Immature natural killer cell (primary cell): ENCODE data around the gene PCGF5. TPM values are rescaled to one million over a fixed set of nuclear protein-coding genes. Genes with fewer than 3 reads are reported as not detected.
"Not testable (repeated sequence)": the region's sequence is repeated elsewhere in the genome, so short reads cannot be mapped to it uniquely, and the experiment has no call there.

Experiments
- DNase-seq, 3 donors: peaks; one replicate each; pipeline ENCODE4 v3.0.0; 2022; ENCODE audit warnings: mixed read lengths in 1 of 3
- H3K27ac Mint-ChIP-seq, 6 donors: one replicate each; pipeline ENCODE4 v1.8.0; 2020; ENCODE audit warnings: mixed read lengths in 6 of 6, mild to moderate bottlenecking in 5 of 6, inconsistent platforms in 4 of 6, moderate library complexity in 3 of 6
- H3K27me3 Mint-ChIP-seq, 3 donors: one replicate each; pipeline ENCODE4 v1.8.0; 2020 to 2021; ENCODE audit warnings: low read depth in 3 of 3, mild to moderate bottlenecking in 3 of 3, mixed read lengths in 3 of 3, moderate library complexity in 3 of 3, inconsistent platforms in 1 of 3
- H3K36me3 Mint-ChIP-seq, 3 donors: one replicate each; pipeline ENCODE4 v1.8.0; 2020; ENCODE audit warnings: mixed read lengths in 3 of 3, inconsistent platforms in 2 of 3, mild to moderate bottlenecking in 2 of 3
- H3K4me1 Mint-ChIP-seq, 2 donors: one replicate each; pipeline ENCODE4 v1.8.0; 2020; ENCODE audit warnings: inconsistent platforms in 2 of 2, mild to moderate bottlenecking in 2 of 2, mixed read lengths in 2 of 2, moderate library complexity in 1 of 2
- H3K4me3 Mint-ChIP-seq, 5 donors: one replicate each; pipeline ENCODE4 v1.8.0; 2020; ENCODE audit warnings: mild to moderate bottlenecking in 5 of 5, mixed read lengths in 5 of 5, inconsistent platforms in 3 of 5, moderate library complexity in 3 of 5
- H3K9me3 Mint-ChIP-seq, 6 donors: one replicate each; pipeline ENCODE4 v1.8.0; 2020; ENCODE audit warnings: mild to moderate bottlenecking in 6 of 6, mixed read lengths in 6 of 6, inconsistent platforms in 4 of 6, moderate library complexity in 3 of 6
- polyA plus RNA-seq, 3 donors: library from polyadenylated mRNA; unstranded; fragments of 300-500 nt; fragmentation: Illumina TruSeq; gene quantifications; one replicate each; pipeline ENCODE4 v1.2.3, GENCODE V29; 2021

Gene PCGF5
- 10 to 100 TPM; 46.2 to 54.8 (median 53.5) TPM for polyA plus RNA-seq

DNA sequence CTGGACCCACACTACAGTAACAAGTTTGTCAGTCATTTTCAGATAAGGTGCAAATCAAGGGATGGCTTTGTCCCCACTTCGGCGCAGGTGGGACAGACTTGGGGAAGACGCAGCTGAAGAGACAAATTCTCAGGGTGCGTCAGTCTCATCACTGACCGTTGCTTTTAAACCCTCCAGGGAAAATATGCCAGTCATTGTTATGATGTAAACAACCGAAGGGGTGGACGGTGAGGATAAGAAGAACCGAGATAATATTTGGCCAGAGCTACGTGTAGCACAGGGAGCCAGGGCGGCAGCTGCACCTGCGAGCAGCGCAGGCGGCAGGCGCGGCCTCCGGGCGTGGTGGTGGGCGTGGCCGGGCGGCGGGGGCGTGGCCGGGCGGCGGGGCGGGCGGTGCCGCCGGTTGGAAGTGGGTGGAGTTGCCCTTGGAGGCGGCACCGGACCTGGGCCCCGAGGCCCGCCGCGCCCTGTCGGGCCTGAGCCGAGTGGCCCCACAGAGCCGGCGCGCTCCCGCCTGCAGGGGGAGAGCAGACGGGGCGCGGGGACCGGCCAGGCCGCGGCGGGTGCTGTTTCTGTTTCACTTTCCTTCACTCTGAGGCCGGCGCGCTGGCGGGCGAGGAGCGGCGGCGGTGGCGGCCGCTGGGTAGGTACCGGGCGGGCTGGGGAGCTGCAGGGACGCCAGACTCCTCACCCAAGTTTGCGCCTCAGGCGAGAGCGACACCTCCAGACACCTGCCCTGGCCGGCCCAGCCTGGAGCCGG lies at the start of gene PCGF5:
TSS of gene PCGF5 (plus strand) at position 470 of the 760 bp plus-strand sequence. CDS start 2,209 bp downstream, outside the sequence.
- Mint-ChIP-seq H3K4me1 (peaks cover 36 to 45% of the 10 kb centered on the region in 2 donors), H3K9me3 (no peaks in the 10 kb centered on the region), H3K27ac (peak within 1 kb of the TSS; percentile 89 to 94 (median 90)), H3K27me3 (peaks cover 5 to 10% (median 7%) of the 10 kb centered on the region in 3 donors), H3K36me3 (peaks cover 0 to 3% (median 0%) of the 10 kb centered on the region in 3 donors), H3K4me3 (peak within 1 kb of the TSS; percentile 87 to 92 (median 91))
- DNase-seq: peak; percentile 92 to 94 (median 93)

DNA sequence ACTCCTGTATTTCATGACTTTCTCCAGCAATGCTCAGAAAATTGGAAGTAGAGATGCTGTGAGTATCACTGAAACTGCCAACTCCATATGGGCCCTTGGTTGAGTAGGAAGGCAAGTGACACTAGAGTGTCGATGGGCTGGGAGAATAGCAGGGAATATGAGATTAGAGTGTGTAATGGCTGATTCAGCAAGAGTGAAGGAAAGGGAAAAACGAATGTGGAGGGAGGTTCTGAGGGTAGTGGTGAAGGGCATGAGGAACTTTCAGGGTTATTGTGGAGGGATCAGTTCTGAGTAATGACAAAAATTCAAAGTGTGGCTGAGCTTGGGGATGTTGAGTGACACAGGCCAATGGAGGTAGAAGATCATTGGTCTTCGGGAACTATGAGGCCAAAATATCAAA lies 49.0 kb upstream of the PCGF5 start:
- Mint-ChIP-seq H3K27me3 (peaks cover 0 to under 1% (median 0%) of the 10 kb centered on the region in 3 donors), H3K27ac (peak overlapping the region in 1 of 6 donors; percentile 8), H3K4me3 (no peak overlapping the region), H3K4me1 (peaks cover 21 to 47% of the 10 kb centered on the region in 2 donors), H3K36me3 (peaks cover 0 to 13% (median 5%) of the 10 kb centered on the region in 3 donors), H3K9me3 (peaks cover 0 to under 1% (median 0%) of the 10 kb centered on the region in 6 donors)
- no peak for DNase-seq

DNA sequence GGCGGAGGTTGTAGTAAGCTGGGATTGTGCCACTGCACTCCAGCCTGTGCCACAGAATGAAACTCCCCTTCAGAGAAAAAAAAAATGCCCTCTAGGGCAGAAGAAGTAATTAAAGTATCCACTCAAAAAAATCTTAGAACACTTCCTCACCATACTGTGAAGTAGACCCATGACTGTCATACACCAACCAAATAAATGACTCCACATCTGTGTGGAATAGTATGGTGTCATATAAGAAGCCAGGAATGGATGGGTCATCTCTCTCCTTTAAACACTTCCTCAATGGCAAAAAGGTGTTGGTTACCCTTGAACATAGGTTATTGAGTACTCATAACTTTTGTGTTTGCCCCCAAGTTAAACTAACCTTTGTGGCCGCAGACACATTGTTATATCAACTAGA lies 48.1 kb upstream of the PCGF5 start:
- Mint-ChIP-seq H3K27me3 (peaks cover 0 to 2% (median 0%) of the 10 kb centered on the region in 3 donors), H3K27ac (no peak overlapping the region), H3K4me1 (peaks cover 22 to 47% of the 10 kb centered on the region in 2 donors), H3K4me3 (no peak overlapping the region), H3K9me3 (peaks cover 0 to 2% (median 0%) of the 10 kb centered on the region in 6 donors), H3K36me3 (peaks cover 0 to 13% (median 7%) of the 10 kb centered on the region in 3 donors)
- no peak for DNase-seq

DNA sequence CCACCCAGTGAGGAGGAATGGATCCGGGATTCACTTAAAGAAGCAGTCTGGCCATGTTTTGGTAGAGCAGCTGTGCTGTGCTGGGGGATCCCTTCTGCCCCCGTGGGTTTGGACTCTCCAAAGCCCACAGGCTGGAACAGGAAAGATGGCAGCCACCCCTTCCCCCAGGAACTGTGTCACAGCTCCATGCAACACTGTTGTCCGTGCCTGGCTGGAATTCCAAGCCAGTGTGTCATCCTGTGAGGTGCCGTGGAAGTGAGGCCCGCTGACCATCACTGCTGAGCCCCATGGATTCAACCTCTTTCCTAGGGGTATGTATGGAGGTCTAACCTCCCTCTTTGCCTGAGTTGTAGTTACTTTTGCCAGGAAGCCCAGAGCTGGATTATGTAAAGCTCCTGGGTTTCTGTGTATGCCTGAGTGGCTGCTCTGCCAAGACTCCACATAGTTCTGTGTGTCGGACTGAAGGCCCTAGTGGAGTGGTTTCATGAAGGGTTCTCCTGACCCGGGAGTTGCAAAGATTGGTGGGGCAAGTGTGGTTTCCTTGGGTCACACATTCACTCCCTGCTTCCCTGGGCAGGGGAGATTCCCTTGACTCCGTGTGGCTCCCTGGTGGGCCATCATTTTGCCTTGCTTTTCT lies 35.1 kb upstream of the PCGF5 start:
- H3K4me3 Mint-ChIP-seq: no peak overlapping the region
- peaks cover 43 to 79% of the 10 kb centered on the region in 2 donors for H3K4me1 Mint-ChIP-seq
- peaks cover 0 to 2% (median 0%) of the 10 kb centered on the region in 3 donors for H3K27me3 Mint-ChIP-seq
- no peaks in the 10 kb centered on the region for H3K9me3 Mint-ChIP-seq
- DNase-seq: no peak
- no peak overlapping the region for H3K27ac Mint-ChIP-seq
- no peaks in the 10 kb centered on the region for H3K36me3 Mint-ChIP-seq

DNA sequence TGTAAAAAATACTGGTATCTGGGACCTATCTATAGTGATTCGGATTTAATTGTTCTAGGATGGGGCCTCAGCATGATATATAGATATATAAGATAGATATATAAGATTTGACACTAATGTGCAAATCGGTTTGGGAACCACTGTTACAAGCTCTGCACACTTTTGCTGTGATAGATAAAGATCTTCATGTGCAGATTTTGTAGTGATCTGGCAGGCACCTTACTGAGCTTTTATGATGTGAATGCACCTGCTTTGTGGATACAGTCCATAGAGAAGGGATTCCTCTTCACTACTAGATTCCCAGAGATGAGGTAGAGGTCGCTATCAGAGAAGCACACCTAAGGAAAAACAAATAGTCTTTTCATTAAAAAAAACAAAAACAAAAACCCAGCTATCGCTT lies 33.3 kb upstream of the PCGF5 start:
- Mint-ChIP-seq H3K4me3 (no peak overlapping the region), H3K27me3 (peaks cover 0 to 2% (median 0%) of the 10 kb centered on the region in 3 donors), H3K9me3 (no peaks in the 10 kb centered on the region), H3K27ac (no peak overlapping the region), H3K36me3 (no peaks in the 10 kb centered on the region), H3K4me1 (peaks cover 39 to 79% of the 10 kb centered on the region in 2 donors)
- no peak for DNase-seq

DNA sequence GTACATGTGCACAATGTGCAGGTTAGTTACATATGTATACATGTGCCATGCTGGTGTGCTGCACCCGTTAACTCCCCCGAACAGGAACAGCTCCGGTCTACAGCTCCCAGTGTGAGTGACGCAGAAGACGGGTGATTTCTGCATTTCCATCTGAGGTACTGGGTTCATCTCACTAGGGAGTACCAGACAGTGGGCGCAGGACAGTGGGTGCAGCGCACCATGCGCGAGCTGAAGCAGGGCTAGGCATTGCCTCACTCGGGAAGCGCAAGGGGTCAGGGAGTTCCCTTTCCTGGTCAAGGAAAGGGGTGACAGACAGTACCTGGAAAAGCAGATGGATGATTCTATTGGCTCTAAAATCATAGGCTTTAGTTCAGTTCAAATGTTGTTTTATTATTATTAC lies 32.5 kb upstream of the PCGF5 start:
- H3K36me3 Mint-ChIP-seq, H3K27me3 Mint-ChIP-seq, H3K27ac Mint-ChIP-seq, H3K9me3 Mint-ChIP-seq, DNase-seq, H3K4me3 Mint-ChIP-seq: not testable (repeated sequence)
- H3K4me1 Mint-ChIP-seq: peaks cover 33 to 79% of the 10 kb centered on the region in 2 donors

GRCh38 chr10:91188889-91189288 lies 31.6 kb upstream of the PCGF5 start:
- Mint-ChIP-seq H3K4me1 (peaks cover 30 to 80% of the 10 kb centered on the region in 2 donors), H3K27me3 (peaks cover 2 to 3% (median 3%) of the 10 kb centered on the region in 3 donors), H3K27ac (peak overlapping the region in 2 of 6 donors; percentile 50 to 71), H3K36me3 (no peaks in the 10 kb centered on the region), H3K9me3 (no peaks in the 10 kb centered on the region), H3K4me3 (no peak overlapping the region)
- no peak for DNase-seq

GRCh38 chr10:91190388-91190870 lies 30.0 kb upstream of the PCGF5 start:
- Mint-ChIP-seq H3K36me3 (no peaks in the 10 kb centered on the region), H3K4me1 (peaks cover 33 to 83% of the 10 kb centered on the region in 2 donors), H3K4me3 (no peak overlapping the region), H3K27ac (no peak overlapping the region), H3K9me3 (no peaks in the 10 kb centered on the region), H3K27me3 (peaks cover 2 to 3% (median 3%) of the 10 kb centered on the region in 3 donors)
- DNase-seq: no peak

DNA sequence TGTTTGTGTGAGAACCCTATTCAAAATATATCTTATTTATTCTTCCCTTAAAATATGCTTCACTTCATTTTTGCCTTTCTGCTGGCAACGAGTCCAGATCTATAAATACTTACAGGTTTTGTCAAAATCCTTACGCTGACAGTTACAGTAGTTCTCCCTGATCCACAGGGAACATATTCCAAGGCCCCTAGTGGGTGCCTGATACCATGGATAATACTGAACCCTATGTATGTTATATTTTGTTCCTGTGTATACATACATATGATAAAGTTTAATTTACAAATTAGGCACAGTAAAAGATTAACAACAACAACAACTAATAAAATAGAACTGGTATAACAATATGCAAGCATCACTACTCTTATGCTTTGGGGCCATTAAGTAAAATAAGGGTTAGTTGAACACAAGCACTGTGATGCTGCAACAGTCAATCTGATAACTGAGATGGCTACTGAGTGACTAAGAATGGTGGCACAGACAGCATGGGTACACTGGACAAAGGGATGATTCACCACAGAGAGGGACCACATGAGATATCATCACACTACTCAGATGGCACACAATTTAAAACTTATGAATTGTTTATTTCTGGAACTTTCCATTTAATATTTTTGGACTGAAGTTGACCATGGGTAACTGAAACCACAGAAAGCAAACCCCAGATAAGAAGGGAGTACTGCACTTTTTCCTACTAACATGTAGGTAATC lies 29.4 kb upstream of the PCGF5 start:
- Mint-ChIP-seq H3K9me3 (no peaks in the 10 kb centered on the region), H3K4me1 (peaks cover 30 to 77% of the 10 kb centered on the region in 2 donors), H3K36me3 (no peaks in the 10 kb centered on the region), H3K4me3 (no peak overlapping the region), H3K27me3 (peaks cover 3% of the 10 kb centered on the region in 3 donors), H3K27ac (peak overlapping the region in 2 of 6 donors; percentile 11 to 40)
- no peak for DNase-seq

DNA sequence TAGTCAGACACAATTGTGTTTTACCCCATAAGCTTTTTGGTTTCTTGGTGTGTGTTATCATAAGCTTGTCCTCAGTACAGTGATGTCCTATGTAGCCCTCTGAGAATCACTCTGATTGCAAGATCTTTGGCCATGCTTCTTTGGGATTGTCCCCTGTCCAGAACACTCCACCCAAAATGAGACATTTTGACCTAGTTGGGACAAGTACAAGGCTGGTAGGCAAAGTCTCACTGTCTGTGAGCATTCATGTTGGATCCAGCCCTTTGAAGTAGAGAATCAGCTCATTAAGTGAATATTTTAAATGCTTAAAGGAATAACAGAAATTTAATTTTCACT lies 28.9 kb upstream of the PCGF5 start:
- H3K9me3 Mint-ChIP-seq: no peaks in the 10 kb centered on the region
- peaks cover 31 to 73% of the 10 kb centered on the region in 2 donors for H3K4me1 Mint-ChIP-seq
- no peak for DNase-seq
- H3K4me3 Mint-ChIP-seq: no peak overlapping the region
- no peak overlapping the region for H3K27ac Mint-ChIP-seq
- H3K36me3 Mint-ChIP-seq: no peaks in the 10 kb centered on the region
- H3K27me3 Mint-ChIP-seq: peaks cover 2 to 3% (median 3%) of the 10 kb centered on the region in 3 donors

- Mint-ChIP-seq H3K9me3 (no peaks in the 10 kb centered on the region), H3K4me1 (peaks cover 49 to 71% of the 10 kb centered on the region in 2 donors), H3K27ac (peak overlapping the region; percentile 4 to 73 (median 25)), H3K27me3 (peaks cover 2 to 3% (median 3%) of the 10 kb centered on the region in 3 donors), H3K36me3 (no peaks in the 10 kb centered on the region), H3K4me3 (no peak overlapping the region)
- DNase-seq: peak in 1 of 3 donors; percentile 6
Measured at GRCh38 chr10:91194497-91195179, 25.8 kb upstream of the PCGF5 start.

- H3K27me3 Mint-ChIP-seq: peaks cover 2 to 5% (median 3%) of the 10 kb centered on the region in 3 donors
- H3K9me3 Mint-ChIP-seq: no peaks in the 10 kb centered on the region
- H3K4me3 Mint-ChIP-seq: no peak overlapping the region
- H3K4me1 Mint-ChIP-seq: peaks cover 59 to 74% of the 10 kb centered on the region in 2 donors
- peak overlapping the region; percentile 12 to 63 (median 45) for H3K27ac Mint-ChIP-seq
- no peaks in the 10 kb centered on the region for H3K36me3 Mint-ChIP-seq
- DNase-seq: no peak
Measured at GRCh38 chr10:91196268-91197048, 24.0 kb upstream of the PCGF5 start.
